A673 (cell line): ENCODE results near the gene NHS.

Experiments
- EZH2 ChIP-seq: fragments of 200-600 bp; sonication (generic); IDR thresholded peaks from 2 replicates; pipeline ENCODE4 v1.6.1; 2017; ENCODE audit warnings: borderline replicate concordance, low read depth, mild to moderate bottlenecking, mixed read lengths, antibody characterized with exemption, low read length; ENCODE audit not compliant: poor library complexity, severe bottlenecking
- TF ChIP-seq, protein P1 (sequence below): fragments of 300-800, 200-600 bp; sonication (generic); conservative IDR thresholded peaks from 2 replicates; pipeline ENCODE4 v1.5.1; 2017; ENCODE audit warnings: low read depth, mild to moderate bottlenecking, antibody characterized with exemption, low read length, moderate library complexity, mixed read lengths

DNA sequence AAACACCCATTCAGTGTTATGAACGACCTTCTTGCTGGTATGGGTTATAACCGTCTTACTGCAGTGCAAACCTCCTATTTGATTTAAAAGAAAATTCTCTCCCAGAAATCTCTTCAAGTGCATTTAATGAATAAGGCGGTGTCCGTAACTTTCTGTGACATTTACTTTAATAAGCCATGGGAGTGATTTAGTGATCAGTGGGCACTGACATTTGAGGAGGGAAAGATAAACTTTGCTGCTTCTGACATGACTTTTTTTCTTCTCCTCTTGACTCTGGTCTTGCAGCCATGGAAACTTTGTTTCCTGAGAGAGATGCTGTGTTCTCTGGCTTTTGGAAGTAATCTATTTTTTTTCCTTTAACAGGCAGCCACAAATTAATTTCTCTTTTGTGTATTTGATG, 106.1 kb downstream of the NHS start:
- TF ChIP-seq, protein P1, sequence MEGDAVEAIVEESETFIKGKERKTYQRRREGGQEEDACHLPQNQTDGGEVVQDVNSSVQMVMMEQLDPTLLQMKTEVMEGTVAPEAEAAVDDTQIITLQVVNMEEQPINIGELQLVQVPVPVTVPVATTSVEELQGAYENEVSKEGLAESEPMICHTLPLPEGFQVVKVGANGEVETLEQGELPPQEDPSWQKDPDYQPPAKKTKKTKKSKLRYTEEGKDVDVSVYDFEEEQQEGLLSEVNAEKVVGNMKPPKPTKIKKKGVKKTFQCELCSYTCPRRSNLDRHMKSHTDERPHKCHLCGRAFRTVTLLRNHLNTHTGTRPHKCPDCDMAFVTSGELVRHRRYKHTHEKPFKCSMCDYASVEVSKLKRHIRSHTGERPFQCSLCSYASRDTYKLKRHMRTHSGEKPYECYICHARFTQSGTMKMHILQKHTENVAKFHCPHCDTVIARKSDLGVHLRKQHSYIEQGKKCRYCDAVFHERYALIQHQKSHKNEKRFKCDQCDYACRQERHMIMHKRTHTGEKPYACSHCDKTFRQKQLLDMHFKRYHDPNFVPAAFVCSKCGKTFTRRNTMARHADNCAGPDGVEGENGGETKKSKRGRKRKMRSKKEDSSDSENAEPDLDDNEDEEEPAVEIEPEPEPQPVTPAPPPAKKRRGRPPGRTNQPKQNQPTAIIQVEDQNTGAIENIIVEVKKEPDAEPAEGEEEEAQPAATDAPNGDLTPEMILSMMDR = no peak
- no peak for TF ChIP-seq EZH2
